HG03457 (cell line): ENCODE results near the gene SORBS2.

Source experiments
- ATAC-seq: cut with Tn5 transposase; IDR thresholded peaks from one replicate; pipeline ENCODE4 v1.9.1; 2021; ENCODE audit warnings: moderate number of reproducible peaks; ENCODE audit not compliant: unreplicated experiment

SORBS2 gene

DNA sequence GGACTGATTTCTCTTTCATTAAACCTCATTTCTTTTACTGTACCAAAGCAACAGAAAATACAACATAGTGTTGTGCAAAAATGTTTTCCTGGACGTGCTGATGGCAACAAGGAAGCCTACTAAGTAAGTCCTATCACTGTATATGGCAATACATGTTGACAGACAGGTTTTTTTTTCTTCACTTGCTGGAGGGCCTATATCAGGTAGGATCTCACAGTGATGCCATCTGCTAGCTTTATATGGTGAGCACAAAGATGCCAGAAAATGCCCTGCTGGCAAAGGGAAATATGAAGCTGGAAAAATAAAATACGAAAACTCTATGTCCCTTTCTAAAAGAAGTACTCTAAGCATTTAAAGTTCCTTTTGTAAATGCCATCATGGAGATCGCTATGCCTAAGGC is 157.7 kb downstream of the SORBS2 start:
- no peak for ATAC-seq

GRCh38 chr4:185651851-185652250 is 160.1 kb downstream of the SORBS2 start:
- ATAC-seq, result no peak

GRCh38 chr4:185651137-185651677 is 160.8 kb downstream of the SORBS2 start:
- ATAC-seq, result no peak

DNA sequence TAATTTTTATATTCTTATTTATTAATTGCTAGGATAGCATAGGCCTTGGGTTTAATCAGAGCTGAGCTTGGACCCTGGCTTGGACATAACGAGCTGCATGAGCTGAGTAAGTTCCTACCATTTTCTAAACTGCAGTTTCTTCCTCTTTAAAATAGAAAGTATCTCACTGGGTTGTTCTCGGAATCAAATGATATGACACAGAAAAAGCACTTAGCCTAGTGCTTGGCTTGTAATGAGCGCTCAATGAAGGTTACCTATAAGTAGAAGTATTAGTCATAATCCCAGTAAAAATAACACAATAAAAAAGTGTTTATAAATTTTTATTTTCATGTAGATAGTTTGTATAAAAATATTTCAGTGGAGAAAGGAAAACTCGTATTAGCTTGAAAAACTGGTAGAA is 163.4 kb downstream of the SORBS2 start:
- ATAC-seq, result no peak

DNA sequence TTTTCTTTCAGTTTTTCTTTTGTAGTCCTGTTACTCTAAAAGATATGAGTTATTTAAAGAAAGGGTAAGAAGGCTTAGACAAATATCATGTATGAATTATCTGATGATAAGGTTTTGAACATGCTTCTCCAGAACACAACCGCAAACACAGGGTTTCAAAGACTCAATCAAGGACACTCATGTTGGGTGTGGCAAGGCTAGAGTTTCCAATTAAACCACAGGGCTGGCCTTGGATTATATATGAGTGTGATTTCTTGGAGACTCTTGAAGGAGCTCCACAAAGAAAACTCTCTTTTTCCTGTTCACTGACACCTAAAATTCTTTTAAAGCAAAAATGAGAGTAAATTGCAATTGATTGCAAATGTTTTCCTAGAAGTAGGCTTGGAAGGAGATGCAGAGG is 166.6 kb downstream of the SORBS2 start:
- no peak for ATAC-seq

GRCh38 chr4:185644408-185644807 is 167.6 kb downstream of the SORBS2 start:
- ATAC-seq, result no peak

GRCh38 chr4:185642907-185643306 is 169.1 kb downstream of the SORBS2 start:
- no peak for ATAC-seq

DNA sequence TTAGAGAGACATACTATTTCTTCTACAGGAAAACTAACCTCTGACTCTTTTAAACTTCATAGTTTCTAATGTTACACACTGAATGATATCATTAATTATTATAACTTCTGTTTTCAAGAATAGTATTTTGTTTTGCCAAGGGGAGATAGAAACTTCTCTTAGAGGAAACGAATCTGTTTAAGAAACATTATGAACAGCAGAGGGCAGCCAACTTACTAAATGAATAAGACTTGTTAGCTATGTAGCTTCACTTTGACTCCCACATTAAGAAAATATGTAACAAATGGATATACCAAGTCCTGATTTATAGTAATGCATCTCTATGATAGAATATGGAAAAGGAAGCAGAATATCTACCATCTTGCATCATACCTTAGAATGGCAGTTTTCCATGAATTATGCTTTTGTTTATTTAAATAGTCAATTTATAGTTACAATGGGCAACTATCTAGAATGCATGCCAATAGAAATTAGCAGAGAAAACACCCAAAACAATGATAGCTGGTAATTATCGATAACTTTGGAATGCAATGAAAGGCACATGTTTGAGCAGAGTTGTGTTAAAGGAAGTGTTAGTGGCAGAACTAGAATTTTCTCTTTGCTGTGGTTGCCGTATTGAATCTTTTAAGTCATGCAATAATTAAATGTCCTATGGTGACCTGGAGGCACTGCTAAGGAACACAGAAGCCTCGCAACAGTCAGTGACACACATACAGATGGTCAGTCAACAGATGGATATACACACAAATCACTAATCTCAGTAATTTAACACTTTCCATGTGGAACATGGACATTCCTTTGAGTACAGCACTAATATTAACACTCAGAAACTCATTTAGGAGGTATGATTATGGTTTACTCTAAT is 171.0 kb downstream of the SORBS2 start:
- ATAC-seq, result no peak

DNA sequence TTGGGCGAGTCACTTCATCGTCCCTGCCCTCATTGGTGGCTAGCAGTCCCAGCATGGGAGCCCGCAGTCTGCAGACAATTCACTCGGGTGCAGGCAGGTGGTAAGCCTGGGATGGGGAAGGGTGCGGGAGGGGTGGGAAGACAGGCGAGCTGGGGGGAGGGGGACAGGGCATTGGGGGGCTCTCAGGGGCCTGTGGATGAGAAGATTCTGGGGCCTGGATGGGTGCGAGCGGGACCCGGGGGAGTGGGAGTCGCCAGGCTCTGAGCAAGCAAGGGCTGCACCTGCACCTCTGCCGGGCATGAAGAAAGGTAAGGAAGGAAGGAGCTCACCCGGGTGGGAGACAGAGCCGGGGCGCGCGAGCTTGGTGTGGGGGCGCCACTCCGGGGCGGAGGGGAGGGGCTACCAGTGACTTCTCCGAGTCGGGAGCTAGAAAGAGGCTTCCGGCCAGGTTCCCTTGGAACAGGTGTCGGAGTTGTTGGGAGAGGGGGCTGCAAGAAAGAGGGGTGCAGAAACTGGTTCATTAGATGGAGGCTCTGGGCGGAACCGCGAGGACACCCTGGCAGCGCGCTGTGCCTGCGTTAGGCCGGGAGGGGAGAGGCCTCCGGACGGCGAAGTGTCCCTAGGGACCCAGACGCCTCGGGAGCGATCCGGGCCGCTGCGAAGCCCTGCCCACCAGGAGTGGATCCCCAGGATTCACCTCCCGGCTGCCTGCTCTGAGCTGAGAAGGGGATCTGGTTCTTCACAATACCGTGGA is 173.3 kb downstream of the SORBS2 start:
- no peak for ATAC-seq

DNA sequence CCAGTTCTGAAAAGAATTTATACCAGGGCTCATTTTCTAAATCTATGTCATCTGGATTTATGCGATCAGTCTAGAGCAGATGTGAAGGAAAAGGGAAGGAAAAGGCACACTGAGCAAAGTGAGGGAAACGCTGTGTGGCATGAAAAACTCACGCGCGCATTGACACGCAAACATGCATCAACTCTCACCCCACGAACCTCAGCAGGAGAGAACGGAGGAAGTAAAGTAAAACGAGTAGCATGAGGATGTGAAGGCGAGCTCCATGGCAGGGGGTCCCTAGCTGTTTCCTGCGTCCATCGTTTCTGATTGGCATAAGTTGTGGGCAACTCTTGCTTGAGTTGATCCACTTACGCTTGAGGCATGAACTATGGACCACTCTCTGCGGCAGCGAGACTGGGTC is 173.9 kb downstream of the SORBS2 start:
- no peak for ATAC-seq

- ATAC-seq, result no peak
Observed at GRCh38 chr4:185637163-185637875, 174.7 kb downstream of the SORBS2 start.

DNA sequence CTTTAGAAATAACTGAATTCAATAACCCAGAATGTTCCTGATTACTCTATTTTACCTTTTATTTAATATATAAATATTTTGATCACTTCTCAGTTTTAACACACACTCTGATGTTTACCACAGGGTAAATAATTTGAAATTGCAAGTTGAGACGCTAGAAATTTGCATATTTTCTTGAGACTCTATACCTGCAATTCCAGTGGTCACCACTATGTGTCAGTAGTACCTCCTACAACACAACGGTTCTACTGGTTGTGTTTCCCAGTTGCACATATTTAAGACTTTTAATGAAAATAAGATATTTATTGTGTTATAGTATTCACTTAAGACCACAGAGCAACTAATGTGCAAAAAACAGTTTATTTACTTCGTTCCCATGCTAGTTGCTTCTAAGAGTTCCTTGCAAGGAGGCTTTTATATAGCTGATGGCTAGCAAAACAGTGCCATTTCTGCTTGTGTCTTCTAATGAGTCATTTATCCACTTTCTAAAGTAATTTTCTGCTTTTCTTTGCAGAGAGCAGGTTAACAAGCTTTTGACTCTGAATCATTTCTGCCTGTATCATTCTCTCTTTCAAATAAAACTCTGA is 177.8 kb downstream of the SORBS2 start:
- no peak for ATAC-seq

GRCh38 chr4:185626798-185627197 is 185.2 kb downstream of the SORBS2 start:
- ATAC-seq, result no peak

DNA sequence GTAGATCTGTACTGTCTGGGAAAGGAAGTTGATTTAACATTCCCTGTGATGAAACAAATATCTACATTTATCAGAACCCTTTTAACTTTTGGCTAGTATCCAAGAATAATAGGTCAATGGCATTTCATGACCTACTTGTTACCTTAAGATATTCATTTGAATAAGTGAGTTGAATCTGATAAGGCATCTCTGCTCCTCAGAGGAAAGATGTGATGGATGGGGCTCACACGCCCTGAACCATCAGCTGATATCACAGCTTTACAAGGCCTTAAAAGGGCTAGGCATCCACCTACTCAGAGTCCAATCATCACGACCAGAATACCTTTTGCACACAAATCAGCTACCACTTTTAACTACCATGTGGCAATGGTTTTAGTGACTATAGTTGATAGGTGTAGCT is 186.5 kb downstream of the SORBS2 start:
- ATAC-seq, result no peak

DNA sequence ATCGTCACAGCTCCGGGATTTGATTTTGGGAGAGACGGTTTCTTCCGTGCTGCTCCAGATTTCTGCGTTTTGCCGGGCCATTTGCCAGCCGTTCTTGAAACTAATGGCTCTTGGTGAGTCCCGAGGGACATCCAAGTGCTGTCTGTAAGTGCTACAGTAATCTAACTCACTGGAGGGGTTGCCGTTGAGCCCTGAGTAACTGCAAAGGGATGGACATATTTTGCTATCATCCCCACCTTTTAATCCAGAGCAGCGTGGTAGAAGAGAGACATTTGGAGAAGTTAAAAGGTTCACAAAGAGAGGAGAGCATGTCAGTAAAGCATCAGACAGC is 187.8 kb downstream of the SORBS2 start:
- ATAC-seq, result no peak

DNA sequence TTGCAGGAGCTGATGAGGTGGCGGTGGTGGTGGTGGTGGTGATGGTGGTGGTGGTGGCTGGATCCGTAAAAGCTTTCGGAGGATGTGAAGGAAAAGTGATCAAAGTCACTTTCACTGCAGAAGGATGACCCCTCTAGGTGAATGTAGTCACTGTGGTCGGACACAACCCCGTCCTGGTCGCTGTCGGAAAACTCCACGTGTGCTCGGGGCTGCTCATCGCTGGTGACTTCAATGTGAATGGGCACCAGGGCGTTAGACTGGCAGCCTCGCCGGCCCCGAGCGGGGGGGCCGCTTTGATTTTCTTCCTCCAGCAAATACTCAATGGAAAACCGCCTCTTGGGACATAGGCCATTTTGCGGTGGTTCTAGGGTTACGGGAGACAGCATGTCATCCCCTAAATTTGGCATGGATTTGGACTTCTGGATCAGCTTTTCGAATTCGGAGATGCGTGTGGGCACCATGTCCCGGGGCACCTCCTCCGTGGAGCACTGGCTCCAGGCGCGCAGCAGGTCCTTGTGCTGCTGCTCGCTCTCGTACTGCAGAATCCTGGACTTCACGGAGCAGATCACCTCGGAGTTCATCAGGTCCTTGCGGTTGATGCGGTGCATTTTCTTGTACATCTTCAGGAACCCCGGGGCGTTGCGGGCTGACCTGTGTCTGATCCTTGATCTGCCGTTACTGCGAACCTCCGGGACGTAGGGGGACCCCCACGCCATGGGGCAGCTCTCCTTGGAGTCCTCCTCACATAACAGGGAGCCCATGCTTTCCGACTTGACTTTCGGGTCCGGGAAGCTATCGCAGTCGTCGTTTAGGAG is 188.3 kb downstream of the SORBS2 start:
- no peak for ATAC-seq

- ATAC-seq, result no peak
Observed at GRCh38 chr4:185608185-185608584, 203.8 kb downstream of the SORBS2 start.

- no peak for ATAC-seq
Observed at GRCh38 chr4:185602397-185602796, 209.6 kb downstream of the SORBS2 start.

- no peak for ATAC-seq
Observed at GRCh38 chr4:185600801-185601434, 211.1 kb downstream of the SORBS2 start.
